Measurements from ENCODE around the gene RFX3.

The RFX3 gene

GRCh38 chr9:3361689-3362392 lies 164.0 kb downstream of the RFX3 start:
- DNase-seq (ENCODE audit: low read depth), result no peak
- H3K4me3 ChIP-seq (ENCODE audit: control insufficient read depth, low read depth, low read length), result no peak overlapping the region
- TF ChIP-seq, protein P1, sequence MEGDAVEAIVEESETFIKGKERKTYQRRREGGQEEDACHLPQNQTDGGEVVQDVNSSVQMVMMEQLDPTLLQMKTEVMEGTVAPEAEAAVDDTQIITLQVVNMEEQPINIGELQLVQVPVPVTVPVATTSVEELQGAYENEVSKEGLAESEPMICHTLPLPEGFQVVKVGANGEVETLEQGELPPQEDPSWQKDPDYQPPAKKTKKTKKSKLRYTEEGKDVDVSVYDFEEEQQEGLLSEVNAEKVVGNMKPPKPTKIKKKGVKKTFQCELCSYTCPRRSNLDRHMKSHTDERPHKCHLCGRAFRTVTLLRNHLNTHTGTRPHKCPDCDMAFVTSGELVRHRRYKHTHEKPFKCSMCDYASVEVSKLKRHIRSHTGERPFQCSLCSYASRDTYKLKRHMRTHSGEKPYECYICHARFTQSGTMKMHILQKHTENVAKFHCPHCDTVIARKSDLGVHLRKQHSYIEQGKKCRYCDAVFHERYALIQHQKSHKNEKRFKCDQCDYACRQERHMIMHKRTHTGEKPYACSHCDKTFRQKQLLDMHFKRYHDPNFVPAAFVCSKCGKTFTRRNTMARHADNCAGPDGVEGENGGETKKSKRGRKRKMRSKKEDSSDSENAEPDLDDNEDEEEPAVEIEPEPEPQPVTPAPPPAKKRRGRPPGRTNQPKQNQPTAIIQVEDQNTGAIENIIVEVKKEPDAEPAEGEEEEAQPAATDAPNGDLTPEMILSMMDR (IDR thresholded peaks at IDR 0.05; ENCODE audit: control insufficient read depth, insufficient read depth, low read depth, low read length, missing control alignments), result no peak

- TF ChIP-seq, protein P1 (IDR thresholded peaks at IDR 0.05; ENCODE audit: control insufficient read depth, insufficient read depth, low read depth, low read length, missing control alignments), result no peak
- DNase-seq (ENCODE audit: low read depth), result no peak
- H3K4me3 ChIP-seq (ENCODE audit: control insufficient read depth, low read depth, low read length), result no peak overlapping the region
Measured at GRCh38 chr9:3361116-3361515, 164.7 kb downstream of the RFX3 start.

DNA sequence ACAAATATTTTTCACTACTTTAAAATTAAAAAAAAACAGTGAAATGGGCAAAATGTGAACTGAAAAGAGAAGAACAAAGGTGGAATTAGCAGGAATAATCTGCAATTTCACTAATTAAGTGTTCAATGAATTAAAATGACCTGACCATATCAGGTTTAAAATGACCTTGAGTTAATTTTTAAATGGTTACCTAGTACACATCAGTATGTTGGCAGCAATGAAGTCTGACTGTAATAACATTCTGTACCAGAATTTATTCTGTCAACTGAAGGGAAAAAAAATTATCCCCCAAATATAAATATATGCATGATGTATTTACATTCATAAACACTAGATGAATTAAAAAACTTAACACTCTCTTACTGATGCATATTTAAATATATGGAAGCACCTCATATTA lies 165.6 kb downstream of the RFX3 start:
- DNase-seq (ENCODE audit: low read depth), result no peak
- no peak overlapping the region for H3K4me3 ChIP-seq (ENCODE audit: control insufficient read depth, low read depth, low read length)
- TF ChIP-seq, protein P1 (IDR thresholded peaks at IDR 0.05; ENCODE audit: control insufficient read depth, insufficient read depth, low read depth, low read length, missing control alignments), result no peak

- H3K4me3 ChIP-seq (ENCODE audit: control insufficient read depth, low read depth, low read length), result no peak overlapping the region
- TF ChIP-seq, protein P1 (IDR thresholded peaks at IDR 0.05; ENCODE audit: control insufficient read depth, insufficient read depth, low read depth, low read length, missing control alignments), result no peak
- no peak for DNase-seq (ENCODE audit: low read depth)
Measured at GRCh38 chr9:3359778-3360177, 166.0 kb downstream of the RFX3 start.

DNA sequence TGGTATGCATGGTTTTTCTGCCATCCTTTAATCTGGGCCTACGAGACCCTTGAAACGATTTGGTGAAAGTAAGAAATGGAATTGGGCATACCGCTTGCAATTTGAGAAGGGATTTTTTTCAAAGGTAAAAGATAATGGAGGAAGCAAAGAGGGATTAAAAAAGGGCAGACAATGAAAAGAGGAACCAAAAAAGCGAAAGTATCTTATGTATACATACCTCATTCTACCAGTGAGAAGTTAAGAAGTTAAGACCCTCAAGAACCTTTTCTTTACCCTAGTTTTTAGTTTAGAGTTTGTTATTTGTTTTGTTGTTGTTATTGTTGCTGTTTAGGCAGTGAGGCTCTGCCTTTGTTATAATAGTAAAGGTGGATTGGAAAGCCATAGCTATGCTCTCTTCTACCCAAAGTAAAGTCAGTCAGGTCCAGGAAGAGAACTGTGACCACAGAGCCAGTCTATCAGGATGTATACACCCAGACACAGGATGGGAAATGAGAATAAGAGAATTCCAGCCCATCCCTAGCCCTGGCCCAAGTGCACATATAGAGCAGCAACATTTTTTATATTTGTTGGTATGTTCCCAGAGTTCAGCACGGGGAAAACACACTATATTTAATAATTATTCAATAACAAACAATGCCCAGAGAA lies 166.6 kb downstream of the RFX3 start:
- DNase-seq (ENCODE audit: low read depth), result no peak
- H3K4me3 ChIP-seq (ENCODE audit: control insufficient read depth, low read depth, low read length), result no peak overlapping the region
- TF ChIP-seq, protein P1 (IDR thresholded peaks at IDR 0.05; ENCODE audit: control insufficient read depth, insufficient read depth, low read depth, low read length, missing control alignments), result no peak

GRCh38 chr9:3348169-3348568 lies 177.6 kb downstream of the RFX3 start:
- TF ChIP-seq, protein P1 (IDR thresholded peaks at IDR 0.05; ENCODE audit: control insufficient read depth, insufficient read depth, low read depth, low read length, missing control alignments), result no peak
- DNase-seq (ENCODE audit: low read depth), result no peak
- no peak overlapping the region for H3K4me3 ChIP-seq (ENCODE audit: control insufficient read depth, low read depth, low read length)
